Measurements from ENCODE around the gene HBG1. TPM values are rescaled to one million over a fixed set of nuclear protein-coding genes. Genes with fewer than 3 reads are reported as not detected.

Gene HBG1
- total and polyA plus RNA-seq, 2 of the 8 experiments (the other 6 are each of a cell fraction or from before 2014, with no cell fraction given): 0.26 TPM; not detected in 1

- H3K4me2 ChIP-seq (ENCODE audit: insufficient read depth in 1 of 2, low read depth in 2 of 2, low read length in 2 of 2): no peak overlapping the region
- H2AFZ ChIP-seq (ENCODE audit: low read length): no peak overlapping the region
- no peak overlapping the region for H3K18ac ChIP-seq (ENCODE audit: extremely low read depth, low read length)
- no peaks in the 10 kb centered on the region for H3K79me2 ChIP-seq (ENCODE audit: control insufficient read depth in 1 of 2, insufficient read depth in 2 of 2, low read length in 2 of 2)
- CTCF ChIA-PET (ENCODE audit: partially characterized antibody): no interaction called here
- 77% methylated on average over 2 of the region's 2 CpGs; no CpG with 5 or more reads in 1 of the 2 experiments for WGBS, 2 experiments (ENCODE audit: extremely low coverage in 1 of 2, insufficient coverage in 1 of 2, insufficient read length in 1 of 2, insufficient replicate concordance in 2 of 2, low coverage in 1 of 2, low lambda C conversion rate in 2 of 2, missing lambda C conversion rate in 1 of 2)
- H4K5ac ChIP-seq (ENCODE audit: insufficient read length, low read depth, low read length): no peak overlapping the region
- no peak overlapping the region for H3K23ac ChIP-seq (ENCODE audit: insufficient read length)
- no peak overlapping the region for H2BK15ac ChIP-seq (ENCODE audit: low read length)
- DNase-seq (ENCODE audit: low read depth in 1 of 2, low spot score in 2 of 2) (no peak), FAIRE-seq (no peak)
- H3K36me3 ChIP-seq (ENCODE audit: control insufficient read depth in 2 of 4, insufficient read depth in 4 of 4, low read length in 3 of 4): no peaks in the 10 kb centered on the region
- no peaks in the 10 kb centered on the region for H3K23me2 ChIP-seq (ENCODE audit: low read depth, low read length)
- H3K27ac ChIP-seq (ENCODE audit: low read depth, low read length): no peak overlapping the region
- H3K9ac ChIP-seq (replicated peaks in 1 of 4; ENCODE audit: extremely low read depth in 1 of 4, low read depth in 3 of 4, low read length in 3 of 4): no peak overlapping the region
- no peak overlapping the region for H2BK20ac ChIP-seq (ENCODE audit: low read length)
- H2AK5ac ChIP-seq (ENCODE audit: low read depth, low read length): no peak overlapping the region
- H4K20me1 ChIP-seq (replicated peaks in 1 of 2; ENCODE audit: control insufficient read depth in 1 of 2, insufficient read depth in 2 of 2, low read length in 2 of 2): no peaks in the 10 kb centered on the region
- TF ChIP-seq KDM1A (IDR thresholded peaks at IDR 0.05; ENCODE audit: borderline replicate concordance, low read length) (no peak), SRF (IDR thresholded peaks at IDR 0.05; ENCODE audit: low read depth, low read length) (no peak), CEBPB (IDR thresholded peaks at IDR 0.05; ENCODE audit: low read depth, low read length) (no peak), ASH2L (IDR thresholded peaks at IDR 0.05; ENCODE audit: low read length) (no peak), EGR1 (IDR thresholded peaks at IDR 0.05; ENCODE audit: borderline replicate concordance, low read depth, low read length) (no peak), CBX5 (IDR thresholded peaks at IDR 0.05; ENCODE audit: low read depth, low read length) (no peak), BACH1 (IDR thresholded peaks at IDR 0.05; ENCODE audit: low read length) (no peak), CTBP2 (IDR thresholded peaks at IDR 0.05; ENCODE audit: borderline replicate concordance, insufficient read depth, insufficient read length, low read length) (no peak)
- H2BK120ac ChIP-seq (replicated peaks; ENCODE audit: low read depth, low read length): no peak overlapping the region
- H3K27me3 ChIP-seq (replicated peaks in 1 of 4; ENCODE audit: control insufficient read depth in 3 of 4, extremely low read depth in 1 of 4, insufficient read depth in 3 of 4, low read length in 3 of 4): peaks cover 0 to 1% (median 0%) of the 10 kb centered on the region in 4 experiments; a peak in 3 of 7 replicates
- POLR2A ChIA-PET (ENCODE audit: partially characterized antibody): no interaction called here
- H4K91ac ChIP-seq (replicated peaks; ENCODE audit: insufficient read length, low read length): no peak overlapping the region
- no peak overlapping the region for H3K4ac ChIP-seq (replicated peaks; ENCODE audit: insufficient read length, low read depth, low read length)
- no peak overlapping the region for H2BK5ac ChIP-seq (ENCODE audit: low read depth, low read length)
- H3K56ac ChIP-seq (replicated peaks; ENCODE audit: insufficient read length, low read depth, low read length): no peak overlapping the region
- 0 out of 7 replicates have a peak, but pooled peaks cover 0 to under 1% (median 0%) of the 10 kb centered on the region in 4 experiments for H3K4me1 ChIP-seq (replicated peaks in 1 of 4; ENCODE audit: control insufficient read depth in 3 of 4, insufficient read depth in 4 of 4, low read length in 3 of 4)
- no peak overlapping the region for H2BK12ac ChIP-seq (ENCODE audit: low read depth, low read length)
- H3K4me3 ChIP-seq (ENCODE audit: extremely low read depth in 1 of 4, insufficient read depth in 2 of 4, low read depth in 3 of 4, low read length in 4 of 4): no peak overlapping the region
- no peak overlapping the region for H4K8ac ChIP-seq (ENCODE audit: extremely low read depth, insufficient read depth, low read length)
- H3K14ac ChIP-seq (ENCODE audit: insufficient read length): no peak overlapping the region
- H3K79me1 ChIP-seq (ENCODE audit: low read depth, low read length): no peaks in the 10 kb centered on the region
- H3K9me3 ChIP-seq (ENCODE audit: insufficient read depth in 2 of 2, low read depth in 1 of 2, low read length in 1 of 2): no peaks in the 10 kb centered on the region
Observed at GRCh38 chr11:5251746-5252145, 2.1 kb upstream of the HBG1 start.

Data from H1 (cell line).